ENCODE results near the gene DRAM1.

DNA sequence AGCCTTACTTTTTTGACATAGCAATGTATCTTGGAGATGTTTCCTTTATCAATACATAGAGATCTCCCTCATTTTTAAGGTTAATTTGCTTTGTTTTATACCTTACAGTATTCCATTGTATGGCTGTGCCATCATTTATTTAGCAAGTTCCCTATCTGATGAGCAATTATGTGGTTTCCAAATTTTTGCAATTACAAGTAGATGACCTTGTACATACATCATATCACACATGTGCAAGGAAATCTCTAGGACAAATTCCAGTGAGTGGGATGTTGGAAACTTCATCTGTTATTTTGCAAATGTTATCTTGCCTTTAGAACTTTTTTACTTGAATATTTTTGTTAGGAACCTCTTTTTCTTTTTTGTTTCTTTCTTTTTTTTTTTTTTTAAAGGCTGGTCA is 49.7 kb downstream of the DRAM1 start:
- TF ChIP-seq POLR2A (IDR thresholded peaks at IDR 0.05; ENCODE audit: low read length) (no peak), GATA1 (IDR thresholded peaks at IDR 0.05; ENCODE audit: low read depth, low read length) (no peak)

Measured in erythroblast (primary cell).